ENCODE results near the gene SPATS2.
"Not testable (repeated sequence)": the region's sequence is repeated elsewhere in the genome, so short reads cannot be mapped to it uniquely, and the experiment has no call there.

SPATS2 gene

GRCh38 chr12:49525942-49526341 is 158.7 kb downstream of the SPATS2 start:
- no peak for DNase-seq

- DNase-seq: no peak
Measured at GRCh38 chr12:49527361-49528130, 160.3 kb downstream of the SPATS2 start.

GRCh38 chr12:49529414-49529813 is 162.2 kb downstream of the SPATS2 start:
- DNase-seq: no peak

GRCh38 chr12:49531745-49532144 is 164.5 kb downstream of the SPATS2 start:
- no peak for DNase-seq

- DNase-seq: no peak
Measured at GRCh38 chr12:49533331-49533730, 166.1 kb downstream of the SPATS2 start.

- not testable (repeated sequence) for DNase-seq
Measured at GRCh38 chr12:49534122-49534521, 166.9 kb downstream of the SPATS2 start.

GRCh38 chr12:49534731-49535278 is 167.5 kb downstream of the SPATS2 start:
- no peak for DNase-seq

- no peak for DNase-seq
Measured at GRCh38 chr12:49535921-49536525, 168.8 kb downstream of the SPATS2 start.

- DNase-seq: no peak
Measured at GRCh38 chr12:49536526-49537071, 169.3 kb downstream of the SPATS2 start.

- DNase-seq: no peak
Measured at GRCh38 chr12:49537231-49537751, 170.0 kb downstream of the SPATS2 start.

GRCh38 chr12:49537752-49538509 is 170.7 kb downstream of the SPATS2 start:
- no peak for DNase-seq

- peak; percentile 85 for DNase-seq
Measured at GRCh38 chr12:49538510-49539403, 171.5 kb downstream of the SPATS2 start, which contains the start of gene KCNH3. KCNH3 (plus strand) TSS chr12:49539030; CDS start chr12:49539417, 387 bp downstream.

GRCh38 chr12:49539406-49540228 is 172.4 kb downstream of the SPATS2 start:
- no peak for DNase-seq

GRCh38 chr12:49540229-49541139 is 173.2 kb downstream of the SPATS2 start:
- no peak for DNase-seq

- no peak for DNase-seq
Measured at GRCh38 chr12:49541140-49541861, 174.0 kb downstream of the SPATS2 start.

GRCh38 chr12:49541911-49542505 is 174.7 kb downstream of the SPATS2 start:
- no peak for DNase-seq

- DNase-seq: no peak
Measured at GRCh38 chr12:49542592-49543160, 175.4 kb downstream of the SPATS2 start.
